GM18505 (cell line): Measurements from ENCODE around the gene SRRM2.

Source experiments
- ATAC-seq: cut with Tn5 transposase; IDR thresholded peaks from one replicate; pipeline ENCODE4 v1.9.1; 2021; ENCODE audit not compliant: unreplicated experiment
- POLR2A ChIP-seq: IDR thresholded peaks from 4 replicates; pipeline ENCODE4 v1.6.1; 2011; ENCODE audit warnings: borderline replicate concordance; ENCODE audit not compliant: insufficient read depth, insufficient read length; ENCODE audit errors: extremely low read depth

SRRM2 gene

GRCh38 chr16:2806286-2806685 lies 53.8 kb downstream of the SRRM2 start:
- no peak for TF ChIP-seq POLR2A
- no peak for ATAC-seq

GRCh38 chr16:2808181-2808580 lies 55.7 kb downstream of the SRRM2 start:
- no peak for ATAC-seq
- no peak for TF ChIP-seq POLR2A

GRCh38 chr16:2809149-2809760 lies 56.8 kb downstream of the SRRM2 start:
- no peak for TF ChIP-seq POLR2A
- no peak for ATAC-seq

GRCh38 chr16:2810651-2811050 lies 58.2 kb downstream of the SRRM2 start:
- no peak for TF ChIP-seq POLR2A
- no peak for ATAC-seq

DNA sequence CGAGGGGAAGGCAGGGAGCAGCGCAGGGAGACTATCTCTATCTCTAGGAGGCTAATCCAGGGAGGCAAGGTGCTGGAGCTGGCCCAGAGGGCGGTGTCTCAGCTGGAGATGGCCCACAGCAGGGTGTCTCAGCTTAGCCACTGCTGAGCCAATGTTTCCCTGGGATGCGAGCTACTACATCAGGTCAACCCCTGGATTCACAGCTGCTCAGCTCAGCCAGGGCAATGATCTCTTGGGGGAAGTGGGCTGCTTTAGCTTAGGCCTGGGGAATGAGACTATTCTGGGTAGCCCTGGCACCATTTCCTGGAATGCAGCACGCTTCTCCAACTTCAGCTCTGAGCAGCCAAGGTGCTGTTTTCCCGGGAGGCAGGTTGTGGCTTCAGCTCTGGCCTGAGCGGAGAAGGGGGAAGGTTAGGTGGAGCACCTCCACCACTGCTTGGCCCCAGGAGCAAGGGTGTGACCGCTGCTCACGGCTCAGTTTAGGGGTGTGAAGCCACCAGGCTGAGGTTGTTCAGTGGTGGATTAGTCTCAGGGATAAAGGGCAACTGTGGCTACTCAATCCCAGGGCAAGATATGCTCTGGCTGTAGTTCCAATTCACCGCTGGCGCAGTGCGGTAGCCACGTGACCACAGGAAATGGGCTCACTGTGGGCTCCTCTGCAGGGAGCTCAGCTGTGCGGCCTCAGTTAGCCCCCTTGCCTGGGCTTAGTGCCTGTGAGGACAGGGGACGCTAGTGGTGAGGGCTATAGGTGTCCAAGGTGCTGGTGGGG lies 59.4 kb downstream of the SRRM2 start:
- no peak for TF ChIP-seq POLR2A
- no peak for ATAC-seq

- TF ChIP-seq POLR2A, result no peak
- no peak for ATAC-seq
These were observed 61.4 kb downstream of the SRRM2 start for GRCh38 chr16:2813771-2814221.

DNA sequence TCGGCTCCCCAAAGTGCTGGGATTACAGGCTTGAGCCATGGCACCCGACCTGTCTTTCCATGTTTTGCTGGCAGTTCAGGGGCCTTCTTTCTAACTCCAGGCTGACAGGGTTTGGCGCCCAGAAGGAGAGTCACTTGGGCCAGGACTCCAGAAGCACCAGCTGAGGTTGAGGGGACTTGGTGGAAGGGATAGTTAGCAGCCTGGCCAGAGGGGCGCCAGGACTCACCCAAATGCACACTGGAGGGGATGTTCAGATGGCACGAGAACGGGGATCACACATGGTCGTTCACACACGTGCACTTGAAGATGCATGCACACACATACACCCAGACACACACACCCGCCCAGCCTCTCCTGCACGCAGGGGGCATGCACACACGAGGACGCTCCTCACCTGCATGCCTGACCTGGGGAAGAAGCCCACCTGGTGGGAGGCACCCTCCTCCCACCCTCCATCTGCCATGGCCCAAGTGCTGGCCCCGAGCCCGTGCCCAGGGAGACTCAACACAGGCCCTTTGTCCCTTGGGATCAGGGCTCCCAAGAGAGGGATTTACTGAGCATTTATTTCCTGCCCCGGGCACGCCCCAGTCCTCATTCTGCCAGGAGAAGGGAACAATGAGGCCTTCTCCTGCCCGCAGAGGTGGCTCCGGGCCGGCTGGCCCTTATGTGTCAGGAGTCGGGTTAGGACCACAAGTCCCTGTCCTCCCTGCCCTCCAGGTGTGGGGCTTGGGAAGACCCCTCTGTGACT lies 62.3 kb downstream of the SRRM2 start:
- TF ChIP-seq POLR2A, result no peak

DNA sequence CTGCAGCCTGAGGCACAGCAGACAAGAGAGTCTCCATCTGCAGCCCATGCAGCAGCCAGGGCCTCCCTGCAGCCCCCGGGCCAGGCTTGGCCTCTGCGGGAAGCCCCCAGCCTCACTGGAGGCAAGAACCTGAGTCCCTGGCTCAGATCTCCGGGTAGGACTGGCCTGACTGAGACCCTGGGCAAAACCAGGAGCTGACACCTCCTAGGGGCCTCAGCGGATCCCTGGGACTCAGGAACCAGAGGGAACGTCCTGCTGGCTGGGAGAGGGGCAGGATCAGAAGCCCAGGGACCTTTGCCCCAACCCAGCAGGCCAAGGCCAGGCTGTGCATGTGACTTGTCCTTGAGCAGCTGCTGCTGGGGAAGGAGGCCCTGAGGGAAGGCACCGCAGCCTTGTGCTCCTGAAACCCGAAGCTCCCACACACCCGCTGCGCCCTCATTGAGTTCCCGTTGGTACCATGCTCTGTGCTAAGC lies 62.9 kb downstream of the SRRM2 start:
- no peak for ATAC-seq
- TF ChIP-seq POLR2A, result no peak

More for the DNA sequence above, 62.3 kb downstream of the SRRM2 start:
- no peak for ATAC-seq

- TF ChIP-seq POLR2A, result no peak
- ATAC-seq, result no peak
These were observed 64.4 kb downstream of the SRRM2 start, which contains the start of gene PRSS21 for GRCh38 chr16:2816751-2817339. TSS of gene PRSS21 (plus strand) at chr16:2817237. CDS start at chr16:2817269, 32 bp downstream.

DNA sequence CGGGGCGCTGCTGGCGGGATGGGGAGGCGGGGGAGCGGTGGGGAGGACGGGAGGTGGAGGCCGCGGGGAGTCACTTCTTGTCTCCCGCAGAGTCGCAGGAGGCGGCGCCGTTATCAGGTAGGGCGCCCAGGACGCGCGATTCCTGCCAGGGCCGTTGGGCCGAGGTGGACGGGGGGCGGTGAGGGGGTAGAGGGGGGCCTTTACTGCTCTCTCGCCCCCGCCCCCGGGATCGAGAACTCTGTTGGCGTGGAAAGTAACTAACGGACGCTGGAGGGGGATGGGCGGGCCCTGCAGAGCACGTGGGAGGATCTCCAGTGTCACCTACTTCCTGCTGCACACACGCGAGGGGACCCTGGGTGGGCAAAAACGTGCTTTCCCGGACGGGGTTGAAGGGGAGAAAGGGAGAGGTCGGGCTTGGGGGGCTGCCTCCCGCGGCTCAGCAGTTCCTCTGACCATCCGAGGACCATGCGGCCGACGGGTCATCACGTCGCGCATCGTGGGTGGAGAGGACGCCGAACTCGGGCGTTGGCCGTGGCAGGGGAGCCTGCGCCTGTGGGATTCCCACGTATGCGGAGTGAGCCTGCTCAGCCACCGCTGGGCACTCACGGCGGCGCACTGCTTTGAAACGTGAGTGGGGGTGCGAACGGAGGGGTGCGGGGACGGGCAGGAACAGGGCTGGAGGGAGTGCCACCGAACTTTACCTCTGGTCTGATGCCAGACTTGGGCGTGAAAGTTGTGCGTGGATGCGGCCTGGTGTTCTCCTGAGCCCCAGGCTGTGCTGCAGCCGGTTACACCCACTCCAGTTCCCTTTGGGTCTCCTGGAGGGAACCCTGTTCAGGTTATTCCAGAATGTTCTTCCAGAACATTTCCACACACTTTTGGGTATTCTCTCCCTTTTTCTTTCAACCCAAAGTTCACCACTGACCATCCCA lies 65.2 kb downstream of the SRRM2 start:
- ATAC-seq, result no peak
- no peak for TF ChIP-seq POLR2A

DNA sequence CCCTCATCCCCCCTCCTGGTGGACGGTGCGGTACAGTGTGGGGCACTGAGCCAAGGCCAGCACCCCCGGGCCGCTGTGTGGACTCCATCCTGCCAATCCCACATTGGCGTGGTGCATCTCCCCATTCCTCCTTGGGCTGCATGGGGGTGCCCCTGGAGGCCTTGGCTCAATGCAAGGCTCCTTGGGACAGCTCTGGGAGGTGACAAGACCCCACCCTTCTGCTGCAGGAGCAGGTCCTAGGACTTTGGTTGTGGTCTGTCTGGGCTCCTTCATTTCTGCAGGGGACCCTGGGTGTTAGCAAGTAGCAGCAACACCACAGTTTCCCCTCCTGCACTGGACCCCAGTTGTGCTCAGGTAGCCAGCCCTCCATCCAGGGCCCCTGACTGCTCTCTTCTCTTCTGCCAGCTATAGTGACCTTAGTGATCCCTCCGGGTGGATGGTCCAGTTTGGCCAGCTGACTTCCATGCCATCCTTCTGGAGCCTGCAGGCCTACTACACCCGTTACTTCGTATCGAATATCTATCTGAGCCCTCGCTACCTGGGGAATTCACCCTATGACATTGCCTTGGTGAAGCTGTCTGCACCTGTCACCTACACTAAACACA lies 65.9 kb downstream of the SRRM2 start:
- no peak for TF ChIP-seq POLR2A
- ATAC-seq, result no peak
